ENCODE data around the gene NUP35. TPM values are rescaled to one million over a fixed set of nuclear protein-coding genes. Genes with fewer than 3 reads are reported as not detected.
"Not testable (repeated sequence)": the region's sequence is repeated elsewhere in the genome, so short reads cannot be mapped to it uniquely, and the experiment has no call there.

The NUP35 gene
- total RNA-seq, 4 donors from 2014 or later, result 3.6 to 9.7 (median 5.6) TPM

GRCh38 chr2:183162362-183162761 is 38.1 kb downstream of the NUP35 start:
- H3K9me3 ChIP-seq, result no peaks in the 10 kb centered on the region
- H3K27ac ChIP-seq, result no peak overlapping the region
- intact Hi-C loops (cut with DNase I; ENCODE audit: low total_unique reads), result no loop called here
- no peaks in the 10 kb centered on the region for H3K4me1 ChIP-seq
- no peak for DNase-seq
- TF ChIP-seq CTCF (IDR thresholded peaks at IDR 0.05 in 4 of 5, conservative IDR thresholded peaks at IDR 0.05 in 1 of 5), result no peak
- no peak for TF ChIP-seq POLR2A (IDR thresholded peaks at IDR 0.05)
- in situ Hi-C loops (cut with MboI; ENCODE audit: low sequenced_read_pairs in 4 of 4), result no loop called here
- peaks cover 0 to 39% of the 10 kb centered on the region in 2 donors for H3K36me3 ChIP-seq
- no peaks in the 10 kb centered on the region for H3K27me3 ChIP-seq
- H3K4me3 ChIP-seq, result no peak overlapping the region
- ATAC-seq, result no peak

- TF ChIP-seq CTCF (IDR thresholded peaks at IDR 0.05 in 4 of 5, conservative IDR thresholded peaks at IDR 0.05 in 1 of 5) (no peak), POLR2A (IDR thresholded peaks at IDR 0.05) (no peak)
- intact Hi-C loops (cut with DNase I; ENCODE audit: low total_unique reads), result no loop called here
- H3K4me1 ChIP-seq, result no peaks in the 10 kb centered on the region
- H3K4me3 ChIP-seq, result no peak overlapping the region
- no peak overlapping the region for H3K27ac ChIP-seq
- in situ Hi-C loops (cut with MboI; ENCODE audit: low sequenced_read_pairs in 4 of 4), result no loop called here
- no peak for DNase-seq
- H3K27me3 ChIP-seq, result no peaks in the 10 kb centered on the region
- no peak for ATAC-seq
- H3K9me3 ChIP-seq, result no peaks in the 10 kb centered on the region
- peaks cover 0 to 35% of the 10 kb centered on the region in 2 donors for H3K36me3 ChIP-seq
Observed at GRCh38 chr2:183163821-183164649, 39.8 kb downstream of the NUP35 start.

DNA sequence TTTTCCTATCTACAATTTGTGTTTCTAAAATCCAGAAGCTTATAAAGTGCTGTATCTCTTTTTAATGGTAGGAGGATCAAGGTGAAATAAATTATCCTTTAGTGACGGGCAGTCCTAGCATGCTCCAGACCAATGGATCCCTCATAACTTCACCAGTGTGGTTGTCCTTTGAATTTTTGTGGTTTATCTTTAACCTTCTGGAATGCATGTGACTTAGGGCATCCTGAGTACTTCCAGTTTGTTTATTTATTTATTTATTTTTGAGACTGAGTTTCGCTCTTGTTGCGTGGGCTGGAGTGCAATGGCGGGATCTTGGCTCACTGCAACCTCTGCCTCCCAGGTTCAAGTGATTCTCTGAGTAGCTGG is 40.4 kb downstream of the NUP35 start:
- Histone ChIP-seq H3K27me3 (no peaks in the 10 kb centered on the region), H3K4me3 (no peak overlapping the region), H3K9me3 (no peaks in the 10 kb centered on the region), H3K36me3 (peaks cover 0 to 29% of the 10 kb centered on the region in 2 donors), H3K4me1 (no peaks in the 10 kb centered on the region), H3K27ac (no peak overlapping the region)
- no peak for DNase-seq
- TF ChIP-seq POLR2A (IDR thresholded peaks at IDR 0.05) (no peak), CTCF (IDR thresholded peaks at IDR 0.05 in 4 of 5, conservative IDR thresholded peaks at IDR 0.05 in 1 of 5) (no peak)
- ATAC-seq, result no peak
- intact Hi-C loops (cut with DNase I; ENCODE audit: low total_unique reads) (no loop called here), in situ Hi-C loops (cut with MboI; ENCODE audit: low sequenced_read_pairs in 4 of 4) (no loop called here)

DNA sequence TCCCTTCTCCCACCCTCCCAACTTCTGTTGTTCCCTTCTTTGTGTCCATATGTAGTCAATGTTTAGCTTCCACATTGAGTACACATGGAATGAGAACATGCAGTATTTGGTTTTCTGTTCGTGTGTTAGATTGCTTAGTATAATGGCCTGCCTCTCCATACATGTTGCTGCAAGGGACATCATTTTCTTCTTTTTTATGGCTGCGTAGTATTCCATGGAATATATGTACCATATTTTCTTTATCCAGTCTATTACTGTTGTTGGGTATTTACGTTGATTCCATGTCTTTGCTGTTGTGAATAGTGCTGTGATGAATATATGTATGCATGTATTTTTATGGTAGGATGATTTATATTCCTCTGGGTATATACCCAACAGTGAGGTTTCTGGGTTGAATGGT is 42.0 kb downstream of the NUP35 start:
- H3K27me3 ChIP-seq, result no peaks in the 10 kb centered on the region
- no peak for DNase-seq
- H3K9me3 ChIP-seq, result no peaks in the 10 kb centered on the region
- no peaks in the 10 kb centered on the region for H3K4me1 ChIP-seq
- intact Hi-C loops (cut with DNase I; ENCODE audit: low total_unique reads), result no loop called here
- H3K27ac ChIP-seq, result no peak overlapping the region
- no peak for ATAC-seq
- H3K36me3 ChIP-seq, result peaks cover 0 to 17% of the 10 kb centered on the region in 2 donors
- TF ChIP-seq CTCF (IDR thresholded peaks at IDR 0.05 in 4 of 5, conservative IDR thresholded peaks at IDR 0.05 in 1 of 5) (no peak), POLR2A (IDR thresholded peaks at IDR 0.05) (no peak)
- H3K4me3 ChIP-seq, result no peak overlapping the region
- in situ Hi-C loops (cut with MboI; ENCODE audit: low sequenced_read_pairs in 4 of 4), result no loop called here

DNA sequence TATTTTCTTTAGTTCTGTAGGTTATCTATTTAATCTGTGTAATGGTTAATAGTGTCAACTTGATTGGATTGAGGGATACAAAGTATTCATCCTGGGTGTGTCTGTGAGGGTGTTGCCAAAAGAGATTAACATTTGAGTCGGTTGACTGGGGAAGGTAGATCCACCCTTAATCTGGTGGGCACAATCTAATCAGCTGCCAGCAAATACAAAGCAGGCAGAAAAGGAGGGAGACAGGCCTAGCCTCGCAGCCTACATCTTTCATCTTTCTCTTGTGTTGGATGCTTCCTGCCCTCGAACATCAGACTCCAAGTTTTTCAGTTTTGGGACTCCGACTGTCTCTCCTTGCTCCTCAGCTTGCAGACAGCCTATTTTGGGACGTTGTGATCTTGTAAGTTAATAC is 42.7 kb downstream of the NUP35 start:
- H3K27me3 ChIP-seq; DNase-seq; in situ Hi-C loops (cut with MboI; ENCODE audit: low sequenced_read_pairs in 4 of 4); H3K27ac ChIP-seq; H3K4me3 ChIP-seq; ATAC-seq; H3K4me1 ChIP-seq; H3K9me3 ChIP-seq; intact Hi-C loops (cut with DNase I; ENCODE audit: low total_unique reads): not testable (repeated sequence)
- H3K36me3 ChIP-seq, result peaks cover 0 to 11% of the 10 kb centered on the region in 2 donors

Measured in gastrocnemius medialis (tissue), 4 donors.